Epithelial cell of proximal tubule (primary cell): ENCODE measurements around the gene P3R3URF. TPM values are rescaled to one million over a fixed set of nuclear protein-coding genes. Genes with fewer than 3 reads are reported as not detected.

Experiments
- DNase-seq: peaks from one replicate; pipeline ENCODE4 v3.0.0-alpha.2; 2011; ENCODE audit warnings: low read depth
- H3K4me3 ChIP-seq: 2 replicates; pipeline ENCODE4 v1.5.1; 2011; ENCODE audit warnings: low read depth, mild to moderate bottlenecking, low read length
- CTCF ChIP-seq: conservative IDR thresholded peaks from 2 replicates; pipeline ENCODE4 v1.5.1; 2012; ENCODE audit warnings: low read depth, mild to moderate bottlenecking, low read length
- total RNA-seq: library from RNA; depleted of rRNA; stranded (reverse); fragments of >200 nt; gene quantifications from 2 replicates; pipeline ENCODE4 v1.2.3, GENCODE V29; 2015

The P3R3URF gene
- total RNA-seq, 1 donor from 2014 or later: not detected

DNA sequence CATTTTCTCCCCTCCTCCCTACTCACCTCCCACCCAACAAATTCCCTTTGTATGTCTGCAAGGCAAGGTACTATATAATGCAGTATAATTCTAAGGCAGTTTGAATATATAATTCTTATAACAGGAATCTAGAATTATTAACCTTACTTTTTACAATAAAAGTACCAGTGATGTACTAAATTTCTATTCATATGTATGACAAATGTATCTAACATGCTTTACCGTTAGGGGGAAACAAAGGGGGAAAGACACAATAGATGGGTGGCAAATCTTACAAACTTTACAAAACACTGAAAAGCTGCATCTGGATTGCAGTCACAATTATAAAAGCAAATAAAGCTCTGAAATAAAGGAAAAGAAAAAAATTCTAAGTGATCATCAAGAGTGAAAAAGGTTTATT, 46.2 kb downstream of the P3R3URF start:
- H3K4me3 ChIP-seq: peak overlapping the region; percentile 83
- no peak for DNase-seq
- no peak for TF ChIP-seq CTCF

DNA sequence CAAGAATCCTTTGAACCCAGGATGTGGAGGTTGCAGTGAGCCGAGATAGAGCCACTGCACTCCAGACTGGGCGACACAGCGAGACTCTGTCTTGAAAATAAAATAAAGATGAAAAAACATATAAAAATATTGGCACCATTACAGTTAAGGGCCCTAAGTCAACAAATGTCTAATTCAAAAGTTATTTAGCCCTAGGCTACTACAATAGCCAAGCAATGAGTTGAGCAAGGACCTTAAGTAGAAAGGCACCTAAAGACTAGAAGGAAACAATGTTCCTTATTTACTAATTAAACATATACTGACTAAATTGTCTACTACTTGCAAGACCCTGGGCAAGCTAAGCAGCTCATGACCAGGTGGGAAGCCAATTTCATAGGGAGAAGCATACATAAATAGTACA, 47.9 kb downstream of the P3R3URF start:
- DNase-seq: no peak
- H3K4me3 ChIP-seq: no peak overlapping the region
- TF ChIP-seq CTCF: no peak

Other genes with a start within 250 kb of the P3R3URF start
- gene PIK3R3, start 43.9 kb downstream of the P3R3URF start, total RNA-seq: 3.3 and 6.1 TPM in 2 replicates
- gene TSPAN1, start 1.4 kb downstream of the P3R3URF start, total RNA-seq: 71.6 and 117 TPM in 2 replicates
- 53.2 and 81.7 TPM in 2 replicates for gene POMGNT1, start 21.9 kb upstream of the P3R3URF start, total RNA-seq
- gene LURAP1, start 26.8 kb upstream of the P3R3URF start, total RNA-seq: 2.9 and 3.9 TPM in 2 replicates
- 23.6 and 30.6 TPM in 2 replicates for gene RAD54L, start 71.3 kb upstream of the P3R3URF start, total RNA-seq
- gene LRRC41, start 127.1 kb upstream of the P3R3URF start, total RNA-seq: 104 and 105 TPM in 2 replicates
- 545 and 884 TPM in 2 replicates for gene UQCRH, start 127.2 kb upstream of the P3R3URF start, total RNA-seq
- 16.2 and 17.2 TPM in 2 replicates for gene NSUN4, start 164.3 kb upstream of the P3R3URF start, total RNA-seq
- gene FAAH, start 217.8 kb upstream of the P3R3URF start, total RNA-seq: 4.3 and 12.8 TPM in 2 replicates